Inferior parietal cortex (tissue), 1 donor: ENCODE data around the gene OR56A1.

ENCODE experiments used
- DNase-seq: peaks from one replicate; pipeline ENCODE4 v3.0.0-alpha.2; 2016; ENCODE audit errors: extremely low spot score

Gene OR56A1

DNA sequence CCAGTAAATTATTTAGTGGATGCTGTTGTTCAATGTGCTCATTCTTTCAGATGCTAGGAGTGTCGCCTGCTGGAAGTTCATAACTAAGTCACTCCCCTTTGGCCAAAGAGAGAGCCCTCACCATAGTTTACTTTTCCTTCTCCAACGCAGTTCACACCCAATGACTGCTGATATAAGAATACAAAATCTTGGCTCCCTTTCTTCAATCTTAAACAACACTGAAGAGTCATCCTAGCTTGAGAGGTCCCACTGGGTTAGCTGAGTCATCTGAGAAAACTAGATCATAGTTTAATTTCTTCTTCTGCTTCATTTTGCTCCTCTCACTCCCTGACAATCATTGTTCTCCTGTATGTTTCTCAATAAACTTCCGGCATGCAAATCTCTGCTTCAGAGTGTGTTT is 38.4 kb downstream of the OR56A1 start:
- no peak for DNase-seq

DNA sequence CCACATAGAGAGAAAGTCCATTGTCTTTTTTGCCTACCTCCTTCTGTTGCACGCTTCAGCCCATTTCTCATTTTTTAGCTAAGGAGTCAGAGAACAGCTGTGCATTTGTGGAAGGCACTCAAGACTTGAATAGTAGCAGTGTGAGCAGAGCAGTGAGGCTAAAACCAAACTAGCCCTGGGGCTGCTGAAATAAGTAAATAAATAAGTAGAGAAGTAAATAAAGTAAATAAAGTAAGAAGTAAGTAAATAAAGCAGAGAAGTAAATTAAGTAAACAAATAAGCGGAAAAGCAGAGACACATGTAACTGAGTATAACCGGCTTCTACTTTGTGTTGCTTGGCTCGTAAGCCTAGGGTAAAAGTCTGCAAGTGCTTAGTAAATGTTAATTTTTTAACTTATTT is 41.4 kb downstream of the OR56A1 start:
- no peak for DNase-seq

DNA sequence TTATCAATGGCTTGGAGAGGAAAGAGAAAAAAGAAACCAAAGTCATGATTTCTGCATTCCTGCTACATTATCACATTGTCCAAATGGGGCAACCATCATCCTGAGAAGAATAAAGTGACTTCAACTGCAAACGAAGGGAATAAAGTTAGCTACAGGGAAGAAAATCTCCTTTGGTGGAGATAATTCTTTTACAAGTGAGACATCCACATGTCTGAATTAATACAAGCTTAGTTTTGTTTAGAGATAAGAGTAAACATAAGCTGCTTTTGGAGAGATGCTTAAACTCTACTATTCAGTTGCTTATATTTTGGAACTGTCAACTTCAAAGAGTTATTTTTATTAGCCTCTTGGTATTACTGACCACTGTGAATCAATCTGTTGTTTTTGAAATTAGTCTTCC is 43.7 kb downstream of the OR56A1 start, which contains the start of gene OR52L1:
OR52L1 (minus strand) TSS at position 101 of the 400 bp plus-strand sequence; CDS start at position 46, 55 bp downstream.
- no peak for DNase-seq

DNA sequence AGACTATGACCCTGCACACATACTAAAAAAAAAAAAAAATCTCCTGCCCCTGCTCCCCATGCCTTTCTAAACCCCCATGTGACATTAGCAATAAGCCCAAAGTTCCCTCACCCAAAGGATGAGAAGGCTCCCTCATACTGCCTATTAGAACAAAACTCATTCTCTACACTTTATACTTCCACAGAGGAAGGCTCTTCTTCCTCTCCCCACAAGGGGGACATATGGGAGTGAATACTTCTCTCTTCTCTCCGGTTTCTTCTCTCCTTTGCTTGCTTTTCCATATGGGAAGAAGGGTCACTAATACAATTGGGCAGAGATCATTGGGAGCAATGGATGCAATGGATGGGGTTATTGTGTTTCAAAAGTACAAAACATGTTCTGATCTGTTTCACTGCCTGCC is 47.1 kb downstream of the OR56A1 start:
- DNase-seq = no peak

DNA sequence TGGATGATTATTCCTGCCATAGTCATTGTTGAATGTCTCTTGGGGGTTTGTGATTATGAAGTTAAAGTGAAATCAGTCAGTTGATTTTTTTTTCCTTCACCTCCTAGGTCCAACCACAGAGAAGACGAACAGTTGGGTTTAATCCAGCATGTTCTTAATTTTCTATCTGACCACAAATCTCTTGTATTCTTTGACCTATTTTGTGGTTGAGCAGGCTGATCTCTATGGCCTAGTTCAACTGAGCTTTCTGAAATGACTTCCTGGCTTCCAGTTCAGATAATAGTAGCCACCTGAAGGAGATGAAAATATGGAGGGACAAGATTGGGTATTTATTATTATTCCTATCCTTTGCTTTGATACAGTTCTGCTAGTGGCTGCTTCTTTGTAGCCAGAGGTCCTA is 57.0 kb downstream of the OR56A1 start:
- no peak for DNase-seq
